Testis (tissue), 2 donors: ENCODE data around the gene ITPR2.

ENCODE experiments used
- POLR2A ChIP-seq: fragments of 450-650 bp; IDR thresholded peaks from one replicate; pipeline ENCODE4 v1.6.1; 2017; ENCODE audit warnings: antibody characterized with exemption, mild to moderate bottlenecking, moderate library complexity
- TF ChIP-seq, protein P1 (sequence below), 3 experiments: fragments of 450-650 bp in 2 of 3; fragments of 200-600 bp in 1 of 3; sonication (generic) in 1 of 3; IDR thresholded peaks; one replicate each; pipeline ENCODE4 v1.5.1; 2016 to 2019; ENCODE audit warnings: antibody characterized with exemption in 3 of 3, mild to moderate bottlenecking in 2 of 3, moderate library complexity in 1 of 3

DNA sequence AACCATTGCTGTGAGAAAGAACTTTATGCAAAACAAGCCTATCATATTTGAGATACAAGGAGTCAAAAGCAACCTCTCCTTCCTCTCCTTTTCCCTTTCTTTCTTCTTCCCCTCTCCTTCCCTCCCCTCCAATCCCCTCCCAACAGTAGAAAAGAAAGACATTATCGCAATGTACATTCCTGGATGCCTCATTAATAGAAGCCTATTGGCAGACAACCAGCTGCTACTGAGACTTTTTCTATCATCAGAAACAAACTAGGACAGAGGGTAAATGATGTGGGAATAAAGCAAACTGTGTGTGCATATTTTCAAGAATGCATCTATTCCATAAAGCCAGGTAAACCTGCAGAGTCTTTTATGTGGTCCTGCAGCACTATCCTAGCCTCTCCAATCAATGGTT is 237.2 kb downstream of the ITPR2 start:
- no peak for TF ChIP-seq POLR2A
- TF ChIP-seq, protein P1, sequence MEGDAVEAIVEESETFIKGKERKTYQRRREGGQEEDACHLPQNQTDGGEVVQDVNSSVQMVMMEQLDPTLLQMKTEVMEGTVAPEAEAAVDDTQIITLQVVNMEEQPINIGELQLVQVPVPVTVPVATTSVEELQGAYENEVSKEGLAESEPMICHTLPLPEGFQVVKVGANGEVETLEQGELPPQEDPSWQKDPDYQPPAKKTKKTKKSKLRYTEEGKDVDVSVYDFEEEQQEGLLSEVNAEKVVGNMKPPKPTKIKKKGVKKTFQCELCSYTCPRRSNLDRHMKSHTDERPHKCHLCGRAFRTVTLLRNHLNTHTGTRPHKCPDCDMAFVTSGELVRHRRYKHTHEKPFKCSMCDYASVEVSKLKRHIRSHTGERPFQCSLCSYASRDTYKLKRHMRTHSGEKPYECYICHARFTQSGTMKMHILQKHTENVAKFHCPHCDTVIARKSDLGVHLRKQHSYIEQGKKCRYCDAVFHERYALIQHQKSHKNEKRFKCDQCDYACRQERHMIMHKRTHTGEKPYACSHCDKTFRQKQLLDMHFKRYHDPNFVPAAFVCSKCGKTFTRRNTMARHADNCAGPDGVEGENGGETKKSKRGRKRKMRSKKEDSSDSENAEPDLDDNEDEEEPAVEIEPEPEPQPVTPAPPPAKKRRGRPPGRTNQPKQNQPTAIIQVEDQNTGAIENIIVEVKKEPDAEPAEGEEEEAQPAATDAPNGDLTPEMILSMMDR (IDR thresholded peaks at IDR 0.05), result no peak
